ENCODE data around the gene VPS13C. TPM values are rescaled to one million over a fixed set of nuclear protein-coding genes. Genes with fewer than 3 reads are reported as not detected.

Gene VPS13C
- total and polyA plus RNA-seq, 2 donors (not counting 3 experiments of a cell fraction or from before 2014, with no cell fraction given), result 10.8 to 60.3 TPM

- H2AFZ ChIP-seq (ENCODE audit: low read depth, low read length), result no peak overlapping the region
- intact Hi-C loops (cut with micrococcal nuclease), result no loop called here
- ChIA-PET CTCF (interaction anchor here (1.9 kb wide), 1 partner anchor 12 kb away, joined by 7 read pairs; no protein-coding TSS in a partner anchor), POLR2A (no interaction called here)
- DNase-seq (ENCODE audit: low read depth, low spot score), result no peak
- no peak overlapping the region for H3K9ac ChIP-seq (replicated peaks; ENCODE audit: extremely low read depth, insufficient read depth, low read length)
- no peaks in the 10 kb centered on the region for H4K20me1 ChIP-seq (replicated peaks; ENCODE audit: control insufficient read depth, extremely low read depth, insufficient read depth, low read length)
- H3K9me1 ChIP-seq (replicated peaks; ENCODE audit: control insufficient read depth, extremely low read depth, insufficient read depth, low read length), result no peaks in the 10 kb centered on the region
- peaks cover 0 to 3% of the 10 kb centered on the region in 2 experiments for H3K27me3 ChIP-seq (ENCODE audit: control insufficient read depth in 2 of 2, insufficient read depth in 2 of 2, low read length in 2 of 2)
- H3K9me3 ChIP-seq (replicated peaks; ENCODE audit: control insufficient read depth, insufficient read depth, low read length), result no peaks in the 10 kb centered on the region
- H3K79me2 ChIP-seq (ENCODE audit: control insufficient read depth, insufficient read depth, low read length), result no peaks in the 10 kb centered on the region
- no peak overlapping the region for H3K4me3 ChIP-seq (replicated peaks in 1 of 3; ENCODE audit: insufficient read depth in 1 of 3, low read depth in 1 of 3, low read length in 3 of 3)
- no peaks in the 10 kb centered on the region for H3K4me1 ChIP-seq (ENCODE audit: control insufficient read depth, extremely low read depth, insufficient read depth, low read length)
- H3K4me2 ChIP-seq (ENCODE audit: insufficient read depth, low read length), result no peak overlapping the region
- no peak for FAIRE-seq
- no peak overlapping the region for H3K27ac ChIP-seq (ENCODE audit: insufficient read depth, low read depth, low read length)
- no peak for TF ChIP-seq POLR2A (IDR thresholded peaks at IDR 0.05; ENCODE audit: low read depth, low read length)
- no peak for TF ChIP-seq JUN (IDR thresholded peaks at IDR 0.05; ENCODE audit: borderline replicate concordance, insufficient read depth, insufficient read length, low read depth)
- TF ChIP-seq, protein P1, sequence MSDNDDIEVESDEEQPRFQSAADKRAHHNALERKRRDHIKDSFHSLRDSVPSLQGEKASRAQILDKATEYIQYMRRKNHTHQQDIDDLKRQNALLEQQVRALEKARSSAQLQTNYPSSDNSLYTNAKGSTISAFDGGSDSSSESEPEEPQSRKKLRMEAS (IDR thresholded peaks at IDR 0.05; ENCODE audit: insufficient read depth, insufficient read length), result no peak
- TF ChIP-seq GATA2 (IDR thresholded peaks at IDR 0.05; ENCODE audit: insufficient read depth, insufficient read length, low read depth, low read length), result no peak
- no peak for TF ChIP-seq FOS (IDR thresholded peaks at IDR 0.05; ENCODE audit: borderline replicate concordance, insufficient read depth, low read length)
- no peak for TF ChIP-seq POLR2AphosphoS5 (IDR thresholded peaks at IDR 0.05; ENCODE audit: insufficient read depth, low read depth, low read length)
- TF ChIP-seq EZH2 (IDR thresholded peaks at IDR 0.05; ENCODE audit: borderline replicate concordance, low read depth, low read length, severe bottlenecking), result no peak
- no peak for TF ChIP-seq CTCF (IDR thresholded peaks at IDR 0.05; ENCODE audit: extremely low read depth in 1 of 2, insufficient read depth in 1 of 2, low read depth in 1 of 2, low read length in 2 of 2)
- TF ChIP-seq MYC (IDR thresholded peaks at IDR 0.05; ENCODE audit: low read depth, low read length), result no peak
- dilution Hi-C loops (cut with MboI; ENCODE audit: extremely low pct_ligation_motif_present, low sequenced_read_pairs), result no loop called here
- no peaks in the 10 kb centered on the region for H3K36me3 ChIP-seq (ENCODE audit: control insufficient read depth in 2 of 2, extremely low read depth in 1 of 2, insufficient read depth in 2 of 2, low read length in 2 of 2)
- no TSS peak for BruUV-seq (replicated peaks)
Measured at GRCh38 chr15:61822511-61822910, 237.7 kb downstream of the VPS13C start.

All from endothelial cell of umbilical vein (primary cell).